GM19238 (cell line): ENCODE measurements around the gene SLC4A11.
"Not testable (repeated sequence)": the region's sequence is repeated elsewhere in the genome, so short reads cannot be mapped to it uniquely, and the experiment has no call there.

Experiments
- DNase-seq: peaks from one replicate; pipeline ENCODE4 v3.0.0; 2011; ENCODE audit warnings: low spot score; ENCODE audit not compliant: insufficient read length

The SLC4A11 gene

DNA sequence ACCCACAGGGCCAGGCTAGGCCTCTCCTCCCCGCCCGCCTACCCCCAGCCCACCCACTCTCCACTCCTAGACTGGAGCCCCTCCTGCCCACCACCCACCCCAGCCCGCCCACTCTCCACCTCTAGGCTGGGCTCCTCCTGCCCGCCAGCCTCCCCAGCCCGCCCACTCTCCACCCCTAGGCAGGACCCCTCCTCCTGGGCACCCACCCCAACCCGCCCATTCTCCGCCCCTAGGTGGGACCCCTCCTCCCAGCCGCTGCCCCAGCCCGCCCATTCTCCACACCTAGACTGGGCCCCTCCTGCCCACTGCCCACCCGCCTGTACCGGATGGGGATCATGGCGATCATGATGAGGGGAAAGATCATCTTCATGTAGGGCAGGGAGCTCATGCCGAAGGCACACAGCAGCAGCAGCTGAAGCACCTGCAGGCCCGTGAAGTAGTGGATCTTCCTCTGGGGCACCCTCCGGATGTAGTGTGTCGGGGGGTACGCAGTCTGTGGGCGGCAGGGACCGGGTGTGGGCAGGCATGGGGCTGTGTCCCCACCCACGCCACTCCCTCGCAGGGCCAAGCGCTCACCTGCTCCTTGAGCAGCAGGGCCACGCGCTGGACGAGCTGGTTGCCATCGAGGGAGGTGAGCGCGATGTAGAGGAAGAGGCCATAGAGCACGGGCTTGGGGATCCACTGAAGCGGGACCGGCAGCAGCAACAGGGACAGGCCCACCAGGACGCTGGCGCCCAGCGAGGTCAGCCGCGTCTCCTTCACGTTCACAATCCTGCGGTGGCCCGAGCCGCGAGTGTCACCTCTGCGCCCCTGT, 10.8 kb downstream of the SLC4A11 start:
- DNase-seq = no peak

DNA sequence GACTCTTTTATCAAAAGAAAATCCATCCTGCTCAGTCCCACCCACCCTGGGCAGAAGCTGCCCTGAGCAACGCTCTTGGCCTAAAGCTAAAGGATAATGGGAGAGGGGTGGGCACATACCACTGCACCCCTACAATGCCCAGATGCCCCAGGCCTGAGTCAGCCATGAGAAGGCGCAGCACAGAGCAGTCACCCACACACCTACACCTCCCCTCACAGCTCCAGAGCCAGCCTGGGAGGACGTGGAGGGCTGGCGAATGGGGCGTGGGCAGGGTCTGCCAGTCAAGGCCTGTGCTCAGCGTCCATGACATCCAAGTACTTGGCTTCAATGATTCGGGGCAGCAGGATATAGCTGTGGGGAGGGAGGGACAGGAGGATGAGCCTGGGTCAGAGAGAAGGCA, 11.5 kb downstream of the SLC4A11 start:
- DNase-seq = no peak

DNA sequence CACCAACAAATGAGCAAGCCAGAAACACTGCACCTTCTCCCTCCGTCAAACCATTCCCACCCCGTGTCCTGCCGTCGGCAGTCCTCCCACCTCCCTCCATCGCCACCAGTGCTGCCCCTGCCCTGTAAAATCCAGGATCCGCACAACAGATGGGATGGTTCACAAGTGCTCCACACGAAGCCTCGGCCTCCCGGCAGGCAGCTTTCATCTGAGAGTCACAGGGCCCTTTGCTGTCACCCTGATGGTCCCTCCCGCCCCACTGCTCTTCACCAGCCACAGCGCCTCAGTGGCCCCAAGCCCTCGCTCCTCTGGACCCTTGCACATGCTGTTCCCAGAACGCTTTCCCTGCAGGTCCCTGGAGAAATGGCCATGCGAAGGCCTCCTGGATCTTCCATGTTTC, 12.1 kb downstream of the SLC4A11 start:
- no peak for DNase-seq

DNA sequence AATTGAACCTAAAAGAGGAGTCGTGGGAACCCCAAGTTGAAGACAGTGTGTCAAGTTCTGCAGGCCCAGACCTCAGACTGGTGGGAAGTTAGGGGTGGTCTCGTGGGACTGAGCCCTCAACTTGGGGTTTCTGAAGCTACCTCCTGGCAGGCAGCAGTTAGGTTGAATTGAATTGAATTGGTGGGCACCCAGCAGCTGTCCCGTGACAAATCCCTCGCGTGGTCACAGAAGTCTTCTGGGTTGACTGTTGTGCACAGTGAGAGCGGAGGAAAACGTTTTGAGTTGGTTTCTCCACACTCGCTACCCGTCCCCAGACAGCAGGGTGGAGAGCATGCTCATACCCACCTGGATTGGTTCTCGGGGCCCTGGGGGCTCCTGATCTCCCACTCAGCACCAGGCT, 12.9 kb downstream of the SLC4A11 start:
- no peak for DNase-seq

DNA sequence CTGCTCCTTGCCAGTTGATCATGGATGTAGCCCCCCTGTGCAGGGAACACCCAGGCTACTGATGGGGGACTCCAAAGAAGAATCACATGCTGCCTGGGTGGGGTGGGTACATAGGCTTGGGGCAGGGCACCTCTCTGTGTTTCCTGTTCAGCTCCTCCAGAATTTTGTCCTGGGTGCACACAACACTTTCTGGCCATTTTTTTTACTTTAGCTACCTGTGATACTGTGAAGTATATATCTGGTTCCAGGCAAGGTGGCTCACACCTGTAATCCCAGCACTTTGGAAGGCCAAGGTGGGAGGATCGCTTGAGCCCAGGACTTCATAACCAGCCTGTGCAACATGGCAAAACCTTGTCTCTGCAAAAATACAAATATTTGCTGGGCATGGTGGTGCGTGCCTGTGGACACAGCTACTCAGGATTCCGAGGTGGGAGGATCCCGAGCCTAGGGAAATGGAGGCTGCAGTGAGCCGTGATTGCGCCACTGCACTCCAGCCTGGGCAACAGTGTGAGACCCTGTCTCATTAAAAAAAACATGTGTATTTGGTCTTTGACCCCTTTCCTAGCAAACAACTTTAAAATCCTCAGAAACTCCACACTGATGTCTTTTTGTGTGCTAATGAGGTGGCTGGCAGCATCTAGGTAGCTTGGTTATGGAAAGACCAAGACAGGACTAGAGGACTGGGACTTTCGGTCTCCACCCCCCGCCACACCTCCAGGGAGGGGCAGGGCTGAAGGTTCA, 14.1 kb downstream of the SLC4A11 start:
- no peak for DNase-seq

DNA sequence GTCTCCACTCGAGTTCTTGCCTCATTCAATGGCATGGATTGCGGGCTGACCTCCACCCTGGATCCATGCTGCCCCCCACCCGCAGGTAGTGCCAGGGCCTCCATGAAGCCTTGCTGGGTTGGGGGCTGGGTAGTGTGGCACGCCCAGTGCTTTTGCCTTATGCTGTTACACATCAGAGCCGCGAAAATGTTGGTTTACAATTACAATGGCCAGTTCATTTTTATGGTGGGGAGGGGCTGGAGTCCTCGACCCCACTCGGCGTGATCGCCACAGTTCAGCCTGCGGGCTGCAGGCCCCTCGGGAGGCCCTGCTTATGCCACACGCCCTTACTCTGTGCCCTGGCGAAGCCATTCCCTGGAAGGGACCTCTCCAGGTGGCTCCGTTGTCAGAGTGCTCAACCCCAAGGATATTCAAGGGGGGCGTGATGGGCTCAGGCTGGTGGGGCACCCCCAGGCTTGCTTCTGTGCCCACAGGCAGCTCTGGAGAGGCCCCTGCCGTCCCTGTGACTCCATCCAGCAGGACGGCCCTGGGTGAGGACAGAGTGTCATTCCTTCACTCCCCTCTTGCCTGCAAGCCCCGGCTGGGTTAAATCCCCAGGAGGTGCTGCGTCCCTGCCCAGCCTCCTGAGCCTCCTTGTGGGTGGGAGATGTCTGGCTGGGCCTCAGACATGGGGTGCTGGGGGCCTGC, 14.9 kb downstream of the SLC4A11 start:
- no peak for DNase-seq

DNA sequence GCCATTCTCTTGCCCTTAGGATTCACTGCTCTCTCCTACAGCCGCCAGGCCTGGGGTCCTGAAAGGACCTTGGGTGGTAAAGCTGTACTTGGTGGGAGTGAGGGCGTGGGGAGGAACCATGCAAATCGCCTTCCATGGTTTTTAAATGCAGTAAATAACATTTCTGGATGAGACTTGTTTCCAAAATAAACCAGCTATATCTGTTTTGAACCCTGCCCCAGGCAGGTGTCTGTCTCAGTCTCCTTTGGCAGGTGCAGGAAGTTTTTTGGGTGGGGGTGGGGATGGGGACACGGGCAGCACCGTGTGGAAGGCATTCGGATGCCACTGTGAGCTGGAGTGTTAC, 15.4 kb downstream of the SLC4A11 start:
- DNase-seq = no peak

DNA sequence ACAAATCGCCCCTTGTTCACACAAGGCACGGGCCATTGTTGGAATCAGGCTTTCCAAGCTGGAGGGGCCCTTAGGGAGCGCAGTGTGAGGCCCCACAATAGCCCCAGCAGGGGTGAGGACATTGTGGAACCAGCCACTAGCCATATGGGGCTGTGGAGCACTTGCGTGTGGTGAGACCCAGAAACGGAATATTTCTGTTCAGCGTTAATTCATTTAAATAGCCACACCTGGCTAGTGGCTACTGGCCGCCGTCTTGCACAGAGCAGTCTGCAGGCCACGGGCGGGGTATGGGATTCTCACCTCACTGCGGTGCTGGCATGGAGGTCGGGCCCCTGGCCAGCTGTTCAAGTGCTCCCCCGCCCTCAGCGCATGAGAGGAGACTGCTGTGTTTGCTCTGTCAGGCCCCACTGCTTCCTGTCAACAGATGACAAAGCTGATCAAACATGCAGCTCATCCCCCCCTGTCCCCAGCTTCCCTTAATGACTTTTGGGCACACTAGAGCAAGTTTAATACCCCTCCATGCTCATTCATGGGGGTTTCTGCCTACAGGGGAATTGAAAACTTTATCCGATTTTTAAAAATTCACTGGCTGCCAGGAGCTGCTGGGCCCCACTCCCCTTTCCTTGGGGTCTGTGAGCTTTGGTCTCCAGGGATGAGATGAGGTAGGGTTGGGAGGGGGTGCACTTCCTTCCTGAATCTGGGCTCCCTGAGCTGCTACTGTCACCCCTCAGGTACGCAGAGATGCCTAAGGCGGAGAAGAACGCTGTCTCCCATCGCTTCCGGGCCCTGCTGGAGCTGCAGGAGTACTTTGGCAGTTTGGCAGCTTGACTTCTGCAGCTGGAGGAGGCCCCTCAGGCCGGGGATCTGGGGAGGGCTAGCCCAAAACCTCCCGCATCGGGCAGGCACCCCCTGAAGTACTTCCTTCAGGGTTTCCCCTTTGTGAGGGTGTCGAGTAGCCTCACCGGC, 16.1 kb downstream of the SLC4A11 start:
- DNase-seq = peak; percentile 79

DNA sequence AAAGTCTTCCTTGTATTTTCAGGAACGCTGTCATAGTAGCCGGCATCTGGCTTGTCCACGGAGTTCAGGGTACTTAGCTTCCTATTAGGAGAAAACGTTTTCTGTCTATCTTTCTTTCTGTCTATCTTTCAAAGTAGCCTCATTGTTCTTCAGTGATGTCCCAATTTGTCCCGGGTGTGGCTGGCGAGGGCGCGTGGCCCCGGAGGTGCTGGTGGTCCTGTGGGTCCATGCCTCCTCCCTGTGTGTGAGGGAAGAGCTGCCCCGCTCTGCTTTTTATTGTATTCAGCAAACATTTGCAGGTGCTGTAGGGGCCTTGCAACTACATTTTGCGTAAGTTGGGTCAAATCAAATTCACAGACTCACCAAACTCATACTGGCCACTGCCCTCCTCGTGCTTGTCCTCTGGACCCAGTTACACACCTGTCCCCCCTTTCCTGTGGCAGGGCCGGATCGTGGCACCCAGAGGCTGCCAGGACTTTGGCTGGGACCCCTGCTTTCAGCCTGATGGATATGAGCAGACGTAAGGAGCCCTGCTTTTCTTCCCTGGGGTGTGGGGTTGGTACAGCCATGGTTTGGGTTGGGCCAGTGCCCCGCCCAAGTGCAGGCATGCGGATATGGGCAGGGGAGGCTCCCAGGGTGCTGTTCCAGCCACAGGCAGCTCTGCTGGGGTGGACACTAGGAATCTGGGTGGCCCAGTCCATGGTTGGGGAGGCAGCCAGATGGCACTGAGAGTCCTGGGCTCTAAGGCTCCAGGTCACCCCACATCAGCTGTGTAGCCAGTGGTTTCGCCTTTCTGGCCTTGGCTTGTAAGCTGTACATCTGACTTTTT, 17.4 kb downstream of the SLC4A11 start:
- DNase-seq = no peak

DNA sequence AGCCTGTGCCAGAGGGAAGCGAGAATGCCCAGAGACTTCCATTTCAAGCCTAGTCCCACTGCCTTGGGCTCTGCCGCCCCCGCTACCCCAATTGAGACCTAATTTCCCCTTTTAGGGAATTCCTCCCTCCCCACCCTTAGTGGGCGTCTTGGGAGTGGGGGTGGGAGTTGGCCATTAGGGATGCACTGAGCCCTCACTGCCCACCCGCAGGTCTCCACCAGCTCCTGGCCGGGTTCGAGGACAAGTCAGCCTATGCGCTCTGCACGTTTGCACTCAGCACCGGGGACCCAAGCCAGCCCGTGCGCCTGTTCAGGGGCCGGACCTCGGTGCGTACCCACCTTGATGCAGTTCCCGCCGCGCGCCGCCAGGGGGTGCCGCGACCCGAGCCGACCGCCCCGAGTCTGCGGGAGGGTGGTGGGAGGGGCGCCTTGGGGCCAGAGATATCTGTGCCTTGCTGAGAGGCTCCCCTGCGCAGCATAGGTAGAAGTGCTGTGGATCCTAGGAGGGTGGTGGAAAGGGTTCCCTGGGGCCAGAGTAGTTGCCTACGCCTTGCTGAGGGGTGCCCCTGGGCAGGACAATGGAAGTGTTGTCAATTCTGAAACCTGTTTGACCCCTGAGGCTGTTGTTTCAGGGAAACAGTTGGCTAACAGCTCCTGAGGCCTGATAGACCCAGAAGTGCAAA, 20.5 kb downstream of the SLC4A11 start:
- peak; percentile 71 for DNase-seq

DNA sequence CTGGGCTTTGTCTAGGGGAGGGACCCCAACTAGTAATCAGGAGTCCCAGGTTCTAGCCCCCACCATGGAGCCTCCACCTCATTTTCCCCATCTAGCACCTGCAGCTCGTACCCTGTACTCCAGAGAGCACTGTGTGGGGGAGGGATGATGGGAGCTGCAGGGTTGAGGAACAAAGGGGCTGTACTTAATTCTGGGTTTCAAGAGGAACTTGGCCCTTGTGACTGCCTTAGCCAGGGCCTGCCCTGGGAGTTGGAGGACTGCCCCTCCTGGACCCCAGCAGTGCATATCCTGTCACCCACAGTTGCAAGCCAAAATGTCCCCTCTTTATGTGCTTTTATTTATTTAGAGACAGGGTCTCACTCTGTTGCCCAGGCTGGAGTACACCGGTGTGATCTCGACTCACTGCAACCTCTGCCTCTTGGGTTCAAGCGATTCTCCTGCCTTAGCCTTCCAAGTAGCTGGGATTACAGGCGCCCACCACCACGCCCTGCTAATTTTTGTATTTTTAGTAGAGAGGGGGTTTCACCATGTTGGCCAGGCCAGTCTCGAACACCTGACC, 23.6 kb downstream of the SLC4A11 start:
- not testable (repeated sequence) for DNase-seq

DNA sequence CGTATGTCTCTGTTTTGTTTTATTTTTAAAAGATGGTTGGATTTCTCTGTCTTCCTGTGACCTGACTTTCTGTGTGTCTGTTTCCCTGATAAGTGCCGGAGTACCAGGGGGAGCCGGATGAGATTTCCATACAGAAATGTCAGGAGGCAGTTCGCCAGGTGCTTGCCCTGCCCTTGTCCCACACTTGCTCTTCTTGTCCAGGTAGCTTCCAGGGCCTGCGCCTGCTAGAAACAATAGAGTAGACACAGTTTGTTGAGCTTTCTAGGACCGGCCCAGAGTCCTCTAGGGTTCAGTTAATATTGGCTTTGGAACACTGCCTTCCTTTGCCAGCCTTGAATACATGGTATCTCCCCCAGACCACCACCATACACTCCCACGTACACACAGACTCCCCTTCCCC, 25.8 kb downstream of the SLC4A11 start:
- no peak for DNase-seq

DNA sequence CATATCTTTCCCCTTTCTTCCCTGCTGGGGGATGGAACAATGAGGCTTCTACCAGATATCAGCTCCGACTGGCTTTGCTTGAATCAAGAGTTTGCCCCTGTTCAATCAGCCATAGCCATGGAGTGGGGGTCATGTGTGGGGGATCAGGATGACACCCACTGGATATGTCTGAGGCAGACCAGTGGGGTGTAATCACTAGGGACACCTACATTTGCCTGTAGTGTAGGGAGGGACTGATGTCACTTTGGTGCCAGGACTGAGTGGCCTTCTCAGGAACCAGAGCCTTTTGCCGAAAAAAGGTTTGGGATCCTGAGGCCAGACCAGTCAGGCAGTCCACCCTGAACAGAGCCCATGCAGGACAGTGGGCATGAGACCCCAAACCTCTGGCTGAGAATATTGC, 28.6 kb downstream of the SLC4A11 start:
- no peak for DNase-seq

DNA sequence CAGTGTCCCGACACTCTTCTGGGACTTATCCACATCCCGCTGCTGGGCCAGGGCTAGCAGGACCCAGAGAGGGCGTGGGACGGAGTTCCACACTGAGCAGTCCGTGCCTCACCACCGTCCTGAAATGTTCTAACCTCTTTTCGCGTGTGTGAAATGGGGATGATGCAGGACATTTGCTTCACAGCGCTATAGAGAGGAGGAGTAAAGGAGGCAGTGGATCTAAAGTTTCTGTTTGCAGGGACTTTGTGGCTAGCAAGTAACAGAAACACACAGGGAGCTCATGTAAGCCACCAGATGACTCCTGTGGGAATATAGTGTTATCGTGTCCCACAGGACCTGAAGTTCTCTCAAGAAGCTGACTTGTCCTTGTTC, 29.1 kb downstream of the SLC4A11 start:
- no peak for DNase-seq

DNA sequence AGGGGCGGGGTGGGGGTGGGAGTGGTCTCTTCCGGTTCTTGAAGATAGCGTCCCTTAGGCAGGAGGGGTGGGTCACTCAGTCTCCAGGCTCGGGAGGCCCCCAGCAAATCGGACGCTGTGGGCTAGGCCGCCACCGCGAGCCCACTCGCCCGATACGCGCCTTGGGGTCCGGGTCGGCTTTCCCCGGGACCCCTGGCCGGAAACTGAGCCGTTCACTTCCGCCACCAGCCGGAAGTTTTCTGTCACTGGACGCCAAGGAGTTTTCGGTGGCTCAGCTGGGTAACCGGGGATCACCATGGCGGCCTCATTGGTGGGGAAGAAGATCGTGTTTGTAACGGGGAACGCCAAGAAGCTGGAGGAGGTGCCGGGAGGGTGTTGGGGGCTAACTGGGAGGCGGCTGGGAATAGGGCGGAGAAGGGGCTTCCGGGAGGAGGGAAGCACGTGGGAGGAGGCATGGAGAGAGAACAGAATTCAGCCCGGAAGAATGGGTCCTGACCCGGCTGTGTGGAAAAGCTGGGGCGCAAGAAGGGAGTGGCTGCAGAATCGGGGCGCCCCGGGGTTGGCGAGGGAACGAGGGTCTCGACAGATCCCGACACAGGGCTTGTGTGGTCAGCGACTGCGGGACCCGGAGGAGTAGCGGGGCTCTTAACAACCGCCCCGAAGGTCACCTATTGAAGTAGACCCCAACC, 29.6 kb downstream of the SLC4A11 start, which contains the start of gene ITPA:
TSS of gene ITPA (plus strand) at position 242 of the 689 bp plus-strand sequence. CDS start at position 296, 54 bp downstream.
- DNase-seq = peak; percentile 74

DNA sequence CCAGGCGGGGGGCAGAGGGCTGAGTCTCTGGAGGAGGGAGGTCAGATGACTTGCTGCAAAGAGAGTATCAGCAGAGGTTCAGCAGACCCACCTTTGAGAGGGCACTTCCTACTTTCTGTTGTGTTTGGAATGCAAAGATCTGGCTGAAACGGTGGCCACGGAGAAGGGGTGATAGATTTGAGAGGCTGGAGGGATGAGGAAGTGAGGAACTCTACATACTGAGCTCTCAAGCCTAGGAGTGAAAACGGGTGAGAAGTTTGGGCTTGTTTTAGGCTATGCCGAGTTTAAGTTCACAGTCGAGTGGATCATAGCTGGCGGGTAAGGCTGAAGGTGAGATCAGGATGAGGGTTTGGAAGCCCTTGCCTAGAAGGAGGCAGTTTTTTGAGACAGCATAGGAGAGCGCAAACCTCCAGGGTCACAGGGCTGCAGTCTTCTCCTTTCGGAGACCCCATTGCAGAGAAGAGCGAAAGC, 30.2 kb downstream of the SLC4A11 start:
- no peak for DNase-seq

DNA sequence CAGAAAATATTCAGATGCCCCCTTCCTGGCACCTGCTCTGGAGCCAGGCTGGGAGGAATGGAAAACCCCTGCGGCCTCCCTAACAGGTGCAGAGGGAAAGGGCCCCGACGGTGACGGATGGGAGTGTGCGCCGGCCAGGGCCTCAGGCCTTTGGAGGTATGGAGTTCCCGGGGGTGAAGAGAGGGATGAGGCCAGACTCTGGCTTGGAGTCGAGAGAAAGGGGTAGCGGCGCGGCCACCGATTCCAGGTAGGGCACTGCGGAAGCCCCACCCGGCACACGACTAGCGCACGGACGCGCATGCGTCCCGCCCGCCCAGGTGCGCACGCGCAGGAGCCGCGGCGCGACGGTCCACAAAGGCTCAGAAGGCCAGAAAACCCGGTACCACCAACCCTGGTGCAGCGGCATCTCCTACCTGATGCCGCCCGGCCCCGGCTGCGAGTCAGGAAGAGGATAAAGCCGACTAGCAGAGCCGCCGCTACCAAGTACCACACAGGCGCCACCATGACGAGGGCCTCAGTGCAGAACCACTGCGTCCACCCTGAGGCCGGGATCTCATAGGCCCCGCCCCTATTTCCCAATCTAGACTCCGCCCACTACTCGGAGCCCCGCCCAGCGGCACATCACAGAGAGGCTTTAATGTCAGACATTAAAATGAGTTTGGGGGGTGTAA, 34.7 kb downstream of the SLC4A11 start, which contains the start of gene DDRGK1:
TSS of gene DDRGK1 (minus strand) at position 559 of the 671 bp plus-strand sequence. CDS start at position 504, 55 bp downstream.
- DNase-seq = peak; percentile 87
